ENCODE results near the gene KMO. TPM values are rescaled to one million over a fixed set of nuclear protein-coding genes. Genes with fewer than 3 reads are reported as not detected.

KMO gene
- total and polyA plus RNA-seq, 2 donors (not counting 3 experiments of a cell fraction or from before 2014, with no cell fraction given): not detected

- Histone ChIP-seq H3K9me1 (replicated peaks; ENCODE audit: control insufficient read depth, extremely low read depth, insufficient read depth, low read length) (no peaks in the 10 kb centered on the region), H2AFZ (ENCODE audit: low read depth, low read length) (no peak overlapping the region), H3K79me2 (ENCODE audit: control insufficient read depth, insufficient read depth, low read length) (peaks cover 25% of the 10 kb centered on the region), H4K20me1 (replicated peaks; ENCODE audit: control insufficient read depth, extremely low read depth, insufficient read depth, low read length) (no peaks in the 10 kb centered on the region), H3K27ac (ENCODE audit: insufficient read depth, low read depth, low read length) (no peak overlapping the region), H3K9me3 (replicated peaks; ENCODE audit: control insufficient read depth, insufficient read depth, low read length) (no peaks in the 10 kb centered on the region), H3K36me3 (ENCODE audit: control insufficient read depth in 2 of 2, extremely low read depth in 1 of 2, insufficient read depth in 2 of 2, low read length in 2 of 2) (no peaks in the 10 kb centered on the region), H3K9ac (replicated peaks; ENCODE audit: extremely low read depth, insufficient read depth, low read length) (no peak overlapping the region), H3K4me3 (replicated peaks in 1 of 3; ENCODE audit: insufficient read depth in 1 of 3, low read depth in 1 of 3, low read length in 3 of 3) (no peak overlapping the region), H3K27me3 (ENCODE audit: control insufficient read depth in 2 of 2, insufficient read depth in 2 of 2, low read length in 2 of 2) (peaks cover 21 to 55% of the 10 kb centered on the region in 2 experiments), H3K4me1 (ENCODE audit: control insufficient read depth, extremely low read depth, insufficient read depth, low read length) (peaks cover 13% of the 10 kb centered on the region), H3K4me2 (ENCODE audit: insufficient read depth, low read length) (no peak overlapping the region)
- dilution Hi-C loops (cut with MboI; ENCODE audit: extremely low pct_ligation_motif_present, low sequenced_read_pairs) (no loop called here), intact Hi-C loops (cut with micrococcal nuclease) (no loop called here)
- TF ChIP-seq MAX (IDR thresholded peaks at IDR 0.05; ENCODE audit: insufficient read depth, insufficient read length) (no peak), GATA2 (IDR thresholded peaks at IDR 0.05; ENCODE audit: insufficient read depth, insufficient read length, low read depth, low read length) (no peak), EZH2 (IDR thresholded peaks at IDR 0.05; ENCODE audit: borderline replicate concordance, low read depth, low read length, severe bottlenecking) (no peak), FOS (IDR thresholded peaks at IDR 0.05; ENCODE audit: borderline replicate concordance, insufficient read depth, low read length) (no peak), JUN (IDR thresholded peaks at IDR 0.05; ENCODE audit: borderline replicate concordance, insufficient read depth, insufficient read length, low read depth) (no peak), CTCF (IDR thresholded peaks at IDR 0.05; ENCODE audit: extremely low read depth in 1 of 2, insufficient read depth in 1 of 2, low read depth in 1 of 2, low read length in 2 of 2) (no peak), POLR2AphosphoS5 (IDR thresholded peaks at IDR 0.05; ENCODE audit: insufficient read depth, low read depth, low read length) (no peak), MYC (IDR thresholded peaks at IDR 0.05; ENCODE audit: low read depth, low read length) (no peak), POLR2A (IDR thresholded peaks at IDR 0.05; ENCODE audit: low read depth, low read length) (no peak)
- no TSS peak for BruUV-seq (replicated peaks)
- POLR2A ChIA-PET: no interaction called here
- FAIRE-seq (no peak), DNase-seq (ENCODE audit: low read depth, low spot score) (no peak)
- CTCF ChIA-PET: no interaction called here
These were observed 10.5 kb upstream of the KMO start for GRCh38 chr1:241521718-241522117.

All from endothelial cell of umbilical vein (primary cell).